K562 (cell line): ENCODE data around the gene PPFIA1. TPM values are rescaled to one million over a fixed set of nuclear protein-coding genes. Genes with fewer than 3 reads are reported as not detected.

Experiments
- ATAC-seq: fragments of 200-7000 bp; cut with Tn5 transposase; 3 replicates; pipeline ENCODE4 v1.9.1; 2020; ENCODE audit warnings: moderate library complexity
- BruUV-seq: library from RNA; stranded (reverse); fragments of 400-500 nt; replicated peaks from 2 replicates; lab custom pipeline; 2021; lab: Mats Ljungman, UMichigan
- CTCF ChIA-PET: fragments of 300-600 bp; formaldehyde crosslinking; extraction: SDS; loops from one replicate; lab custom pipeline; 2021; ENCODE audit warnings: low intra/inter-chr PET ratio; lab: Yijun Ruan, JAX
- POLR2A ChIA-PET: fragments of 300-600, 350-650 bp; sonication (Branson Sonifier 250); formaldehyde crosslinking; extraction: SDS; loops from one replicate; lab custom pipeline; 2021; ENCODE audit warnings: antibody characterized with exemption, inconsistent platforms; lab: Yijun Ruan, JAX
- DNase-seq, 4 experiments: peaks; one replicate each; pipeline versions ENCODE4 v3.0.0 to v3.0.0-alpha.2; 2011 to 2018; ENCODE audit warnings: low spot score in 3 of 4, mixed read lengths in 3 of 4; ENCODE audit errors: extremely low read depth in 1 of 4
- FAIRE-seq: peaks from 2 replicates; lab custom pipeline; 2011; peaks lifted over from hg19 to GRCh38; lab: Jason Lieb, UNC
- H2AFZ ChIP-seq: 2 replicates; pipeline ENCODE4 v1.6.0; 2011; ENCODE audit warnings: low read depth, low read length, control low read depth, inconsistent platforms
- H3K27ac ChIP-seq: fragments of 200-600 bp; 3 replicates; pipeline ENCODE4 v1.8.0; 2011; ENCODE audit warnings: low read depth, mild to moderate bottlenecking, control low read depth, inconsistent platforms, low read length, moderate library complexity, mixed read lengths; ENCODE audit errors: extremely low read depth
- H3K27me3 ChIP-seq, 2 experiments: fragments of 300-600 bp in 1 of 2; 2 replicates in 1 of 2; 3 replicates in 1 of 2; pipeline versions ENCODE4 v1.6.0 to v1.8.0; 2011; ENCODE audit warnings: inconsistent platforms in 2 of 2, low read length in 2 of 2, mild to moderate bottlenecking in 1 of 2, mixed read lengths in 1 of 2, moderate library complexity in 1 of 2; ENCODE audit not compliant: control insufficient read depth in 2 of 2, insufficient read depth in 2 of 2
- H3K36me3 ChIP-seq: fragments of 300-600 bp; 3 replicates; pipeline ENCODE4 v1.8.0; 2011; ENCODE audit warnings: mild to moderate bottlenecking, low read length, inconsistent platforms; ENCODE audit not compliant: control insufficient read depth, insufficient read depth
- H3K4me1 ChIP-seq, 2 experiments: fragments of 200-600 bp in 1 of 2; replicated peaks in 1 of 2; 2 replicates in 1 of 2; 3 replicates in 1 of 2; pipeline versions ENCODE4 v1.5.1 to v1.8.0; 2011; ENCODE audit warnings: inconsistent platforms in 2 of 2, low read length in 2 of 2, mild to moderate bottlenecking in 1 of 2, mixed read lengths in 1 of 2, moderate library complexity in 1 of 2; ENCODE audit not compliant: control insufficient read depth in 2 of 2, insufficient read depth in 2 of 2
- H3K4me2 ChIP-seq: 2 replicates; pipeline ENCODE4 v1.6.1; 2011; ENCODE audit warnings: low read length, control low read depth, inconsistent platforms, mixed read lengths; ENCODE audit not compliant: insufficient read depth
- H3K4me3 ChIP-seq: fragments of 200-600 bp; sonication (generic), shearing (Covaris generic); 2 replicates; pipeline ENCODE4 v1.5.1; 2016; ENCODE audit warnings: control low read depth, inconsistent platforms
- H3K79me2 ChIP-seq: fragments of 200-600 bp; 3 replicates; pipeline ENCODE4 v1.8.0; 2011; ENCODE audit warnings: low read length, inconsistent platforms; ENCODE audit not compliant: control insufficient read depth, insufficient read depth
- H3K9ac ChIP-seq, 2 experiments: 2 replicates each; pipeline versions ENCODE4 v1.6.0 to v1.6.1; 2011; ENCODE audit warnings: low read depth in 2 of 2, low read length in 2 of 2, control low read depth in 1 of 2, inconsistent platforms in 1 of 2, mild to moderate bottlenecking in 1 of 2, mixed read lengths in 1 of 2; ENCODE audit not compliant: insufficient read depth in 1 of 2
- H3K9me1 ChIP-seq: one replicate; pipeline ENCODE4 v1.6.0; 2011; ENCODE audit warnings: inconsistent platforms, mild to moderate bottlenecking, low read length, moderate library complexity; ENCODE audit not compliant: control insufficient read depth, insufficient read depth
- H3K9me3 ChIP-seq: replicated peaks from 2 replicates; pipeline ENCODE4 v1.5.1; 2011; ENCODE audit warnings: low read depth, low read length, inconsistent platforms; ENCODE audit not compliant: control insufficient read depth, insufficient read depth
- H4K20me1 ChIP-seq: replicated peaks from 2 replicates; pipeline ENCODE4 v1.6.1; 2011; ENCODE audit warnings: low read length, inconsistent platforms, mixed read lengths; ENCODE audit not compliant: control insufficient read depth, insufficient read depth
- CEBPB ChIP-seq: fragments of 450-650 bp; IDR thresholded peaks from 2 replicates; pipeline ENCODE4 v1.6.1; 2016; ENCODE audit warnings: missing genetic modification characterization, missing compliant biosample characterization
- FOXK2 ChIP-seq, 2 experiments: fragments of 450-650 bp; IDR thresholded peaks in 1 of 2; conservative IDR thresholded peaks in 1 of 2; 2 replicates each; pipeline ENCODE4 v1.6.1; 2016; ENCODE audit warnings: low read depth in 2 of 2, mild to moderate bottlenecking in 1 of 2
- LCOR ChIP-seq: sonication (generic); formaldehyde crosslinking; IDR thresholded peaks from 2 replicates; pipeline ENCODE4 v1.8.0; 2022; ENCODE audit warnings: mild to moderate bottlenecking, missing genetic modification reagents
- MNT ChIP-seq, 2 experiments: fragments of 450-650 bp; conservative IDR thresholded peaks; 2 replicates each; pipeline ENCODE4 v1.6.1; 2017; ENCODE audit warnings: mild to moderate bottlenecking in 2 of 2, moderate library complexity in 2 of 2
- PYGO2 ChIP-seq: fragments of 450-650 bp; IDR thresholded peaks from 2 replicates; pipeline ENCODE4 v1.6.1; 2016; ENCODE audit warnings: mild to moderate bottlenecking, missing genetic modification characterization, moderate library complexity, missing compliant biosample characterization
- RUNX1 ChIP-seq: sonication (generic); IDR thresholded peaks from 2 replicates; pipeline ENCODE4 v1.6.1; 2016; ENCODE audit warnings: antibody characterized with exemption, low read depth
- ZC3H4 ChIP-seq: sonication (generic); formaldehyde crosslinking; IDR thresholded peaks from 2 replicates; pipeline ENCODE4 v1.9.0; 2021; ENCODE audit warnings: missing genetic modification reagents, borderline replicate concordance
- WGBS: fragments of 100-300 bp; shearing (Covaris generic); methylation state at CpG from one replicate; pipeline ENCODE4 v1.1.6; 2016; ENCODE audit warnings: low coverage, mixed read lengths; ENCODE audit not compliant: insufficient coverage; ENCODE audit errors: missing lambda C conversion rate; 5-methylcytosine and 5-hydroxymethylcytosine counted together
- in situ Hi-C: fragments of 300-500 bp; cut with MboI; formaldehyde crosslinking; loops from 4 replicates; pipeline ENCODE4 v1.15.0; 2018; ENCODE audit warnings: inconsistent platforms, mixed read lengths
- intact Hi-C: fragments of 100-400 bp; cut with micrococcal nuclease; formaldehyde crosslinking; loops from 2 replicates; pipeline ENCODE4 v1.14.2; 2022
- polyA plus RNA-seq, 8 experiments: library from polyadenylated mRNA; depleted of rRNA in 4 of 8; stranded (reverse) in 5 of 8; unstranded in 3 of 8; fragments of >200 nt; fragmentation: Nextera tagmentation in 2 of 8; fragmentation: Illumina TruSeq in 1 of 8; extraction: Ambion mirVana in 2 of 8; extraction: Trizol in 1 of 8; gene quantifications; 2 replicates each; pipeline versions ENCODE4 v1.2.1 to v1.2.3, GENCODE V29; 2011 to 2014; ENCODE audit warnings: inconsistent platforms in 1 of 8, missing spikeins in 1 of 8
- total RNA-seq, 7 experiments: library from RNA; depleted of rRNA in 6 of 7; stranded (reverse); fragments of >200 nt in 6 of 7; fragmentation: Illumina TruSeq in 2 of 7; extraction: Trizol in 2 of 7; gene quantifications; 2 replicates each; pipeline versions ENCODE4 v1.2.1 to v1.2.3, GENCODE V29; 2011 to 2021; ENCODE audit warnings: low replicate concordance in 1 of 7

The PPFIA1 gene
- total and polyA plus RNA-seq, 9 of the 15 experiments (the other 6 are each of a cell fraction or from before 2014, with no cell fraction given) = 9.9 to 41.5 (median 28.5) TPM

DNA sequence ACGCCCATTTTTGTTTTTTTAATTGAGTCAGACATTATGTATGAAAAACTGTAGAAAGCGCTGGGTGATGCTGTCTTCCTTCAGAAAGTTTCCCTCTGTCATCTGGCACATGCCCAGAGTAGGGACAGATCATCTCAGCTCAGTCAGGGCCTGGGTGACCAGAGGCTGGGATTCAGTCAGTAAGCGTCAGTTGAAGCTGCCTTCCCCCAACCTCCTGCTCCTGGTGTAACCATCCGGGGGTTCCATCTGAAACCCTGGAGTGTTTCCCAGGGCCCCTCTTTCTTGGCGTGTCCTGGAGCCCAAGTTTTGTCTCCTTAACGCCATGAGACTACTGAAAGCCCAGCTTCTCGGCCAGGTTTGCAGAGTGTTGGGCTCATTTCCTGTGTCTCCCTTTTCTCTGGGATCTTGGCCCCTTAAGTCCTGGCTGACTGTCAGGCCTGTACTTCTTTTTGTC lies 10.7 kb downstream of the PPFIA1 start:
- Histone ChIP-seq H3K4me1 (no peaks in the 10 kb centered on the region), H3K79me2 (peaks cover 28% of the 10 kb centered on the region), H3K27me3 (no peaks in the 10 kb centered on the region), H3K9me1 (peaks cover 4% of the 10 kb centered on the region), H3K4me2 (no peak overlapping the region), H3K36me3 (peaks cover 80% of the 10 kb centered on the region; the same call in 2 of the 3 replicates), H3K4me3 (no peak overlapping the region), H4K20me1 (0 out of 2 replicates have a peak, but pooled peaks cover 13% of the 10 kb centered on the region), H3K9ac (peak overlapping the region in 1 of 2 experiments; percentile 67; a peak in 1 of 4 replicates), H2AFZ (no peak overlapping the region), H3K9me3 (no peaks in the 10 kb centered on the region), H3K27ac (no peak overlapping the region)
- 89% methylated on average over 7 of the region's 7 CpGs for WGBS
- ATAC-seq (no peak), DNase-seq (no peak), FAIRE-seq (no peak)
- in situ Hi-C loops = no loop called here
- no TSS peak for BruUV-seq
- ChIA-PET POLR2A (interaction anchor here (1.2 kb wide), 1 partner anchor 9 kb away, joined by 5 read pairs; no protein-coding TSS in a partner anchor), CTCF (no interaction called here)
- intact Hi-C loops = no loop called here
- TF ChIP-seq MNT (conservative IDR thresholded peaks at IDR 0.05) = no peak
- TF ChIP-seq PYGO2 (tag) = no peak
- no peak for TF ChIP-seq RUNX1
- no peak for TF ChIP-seq FOXK2 (conservative IDR thresholded peaks at IDR 0.05 in 1 of 2, IDR thresholded peaks at IDR 0.05 in 1 of 2; ENCODE audit: low read depth in 2 of 2)
- no peak for TF ChIP-seq CEBPB (tag)
- TF ChIP-seq ZC3H4 (CRISPR knock-in tag) = no peak
- no peak for TF ChIP-seq LCOR (CRISPR knock-in tag)
